Measurements from ENCODE around the gene FAM13A. TPM values are rescaled to one million over a fixed set of nuclear protein-coding genes. Genes with fewer than 3 reads are reported as not detected.

FAM13A gene
- total and polyA plus RNA-seq, 9 of the 15 experiments (the other 6 are each of a cell fraction or from before 2014, with no cell fraction given) = 11.3 to 23.3 (median 14.7) TPM

DNA sequence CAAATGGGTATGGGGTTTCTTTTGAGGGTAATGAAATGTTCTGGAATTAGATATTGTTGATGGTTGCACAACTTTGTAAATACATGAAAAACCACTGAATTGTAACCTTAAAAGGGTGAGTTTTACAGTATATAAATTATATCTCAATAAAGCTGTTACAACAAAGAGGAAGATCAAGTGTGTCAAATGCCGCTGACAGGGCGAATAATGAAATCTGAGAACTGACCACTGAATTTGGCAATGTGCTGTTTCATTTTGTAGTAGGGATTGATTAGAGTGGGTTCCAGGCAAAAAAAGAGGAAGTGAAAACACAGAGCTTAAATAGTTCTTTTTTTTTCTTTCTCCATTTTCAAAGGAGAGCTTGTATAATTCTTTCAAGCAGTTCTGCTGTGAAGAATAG, 198.2 kb downstream of the FAM13A start (continued):
- TF ChIP-seq NRF1 (conservative IDR thresholded peaks at IDR 0.05 in 1 of 2, IDR thresholded peaks at IDR 0.05 in 1 of 2) = no peak
- TF ChIP-seq HDAC2 (IDR thresholded peaks at IDR 0.05) = no peak
- TF ChIP-seq, protein P1, sequence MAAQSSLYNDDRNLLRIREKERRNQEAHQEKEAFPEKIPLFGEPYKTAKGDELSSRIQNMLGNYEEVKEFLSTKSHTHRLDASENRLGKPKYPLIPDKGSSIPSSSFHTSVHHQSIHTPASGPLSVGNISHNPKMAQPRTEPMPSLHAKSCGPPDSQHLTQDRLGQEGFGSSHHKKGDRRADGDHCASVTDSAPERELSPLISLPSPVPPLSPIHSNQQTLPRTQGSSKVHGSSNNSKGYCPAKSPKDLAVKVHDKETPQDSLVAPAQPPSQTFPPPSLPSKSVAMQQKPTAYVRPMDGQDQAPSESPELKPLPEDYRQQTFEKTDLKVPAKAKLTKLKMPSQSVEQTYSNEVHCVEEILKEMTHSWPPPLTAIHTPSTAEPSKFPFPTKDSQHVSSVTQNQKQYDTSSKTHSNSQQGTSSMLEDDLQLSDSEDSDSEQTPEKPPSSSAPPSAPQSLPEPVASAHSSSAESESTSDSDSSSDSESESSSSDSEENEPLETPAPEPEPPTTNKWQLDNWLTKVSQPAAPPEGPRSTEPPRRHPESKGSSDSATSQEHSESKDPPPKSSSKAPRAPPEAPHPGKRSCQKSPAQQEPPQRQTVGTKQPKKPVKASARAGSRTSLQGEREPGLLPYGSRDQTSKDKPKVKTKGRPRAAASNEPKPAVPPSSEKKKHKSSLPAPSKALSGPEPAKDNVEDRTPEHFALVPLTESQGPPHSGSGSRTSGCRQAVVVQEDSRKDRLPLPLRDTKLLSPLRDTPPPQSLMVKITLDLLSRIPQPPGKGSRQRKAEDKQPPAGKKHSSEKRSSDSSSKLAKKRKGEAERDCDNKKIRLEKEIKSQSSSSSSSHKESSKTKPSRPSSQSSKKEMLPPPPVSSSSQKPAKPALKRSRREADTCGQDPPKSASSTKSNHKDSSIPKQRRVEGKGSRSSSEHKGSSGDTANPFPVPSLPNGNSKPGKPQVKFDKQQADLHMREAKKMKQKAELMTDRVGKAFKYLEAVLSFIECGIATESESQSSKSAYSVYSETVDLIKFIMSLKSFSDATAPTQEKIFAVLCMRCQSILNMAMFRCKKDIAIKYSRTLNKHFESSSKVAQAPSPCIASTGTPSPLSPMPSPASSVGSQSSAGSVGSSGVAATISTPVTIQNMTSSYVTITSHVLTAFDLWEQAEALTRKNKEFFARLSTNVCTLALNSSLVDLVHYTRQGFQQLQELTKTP (IDR thresholded peaks at IDR 0.05; ENCODE audit: low read depth in 1 of 2, partially characterized antibody in 2 of 2) = no peak
- TF ChIP-seq, protein P2, sequence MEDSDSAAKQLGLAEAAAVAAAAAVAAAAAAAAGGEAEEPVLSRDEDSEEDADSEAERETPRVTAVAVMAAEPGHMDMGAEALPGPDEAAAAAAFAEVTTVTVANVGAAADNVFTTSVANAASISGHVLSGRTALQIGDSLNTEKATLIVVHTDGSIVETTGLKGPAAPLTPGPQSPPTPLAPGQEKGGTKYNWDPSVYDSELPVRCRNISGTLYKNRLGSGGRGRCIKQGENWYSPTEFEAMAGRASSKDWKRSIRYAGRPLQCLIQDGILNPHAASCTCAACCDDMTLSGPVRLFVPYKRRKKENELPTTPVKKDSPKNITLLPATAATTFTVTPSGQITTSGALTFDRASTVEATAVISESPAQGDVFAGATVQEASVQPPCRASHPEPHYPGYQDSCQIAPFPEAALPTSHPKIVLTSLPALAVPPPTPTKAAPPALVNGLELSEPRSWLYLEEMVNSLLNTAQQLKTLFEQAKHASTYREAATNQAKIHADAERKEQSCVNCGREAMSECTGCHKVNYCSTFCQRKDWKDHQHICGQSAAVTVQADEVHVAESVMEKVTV (CRISPR knock-in tag; IDR thresholded peaks at IDR 0.05) = no peak
- TF ChIP-seq NEUROD1 (IDR thresholded peaks at IDR 0.05; ENCODE audit: borderline replicate concordance, low read depth, low read length, partially characterized antibody) = no peak
- no peak for TF ChIP-seq ZNF146 (CRISPR knock-in tag; IDR thresholded peaks at IDR 0.05; ENCODE audit: unreplicated experiment)
- no peak for TF ChIP-seq CHD2 (IDR thresholded peaks at IDR 0.05; ENCODE audit: low read depth, low read length)
- TF ChIP-seq, protein P3, sequence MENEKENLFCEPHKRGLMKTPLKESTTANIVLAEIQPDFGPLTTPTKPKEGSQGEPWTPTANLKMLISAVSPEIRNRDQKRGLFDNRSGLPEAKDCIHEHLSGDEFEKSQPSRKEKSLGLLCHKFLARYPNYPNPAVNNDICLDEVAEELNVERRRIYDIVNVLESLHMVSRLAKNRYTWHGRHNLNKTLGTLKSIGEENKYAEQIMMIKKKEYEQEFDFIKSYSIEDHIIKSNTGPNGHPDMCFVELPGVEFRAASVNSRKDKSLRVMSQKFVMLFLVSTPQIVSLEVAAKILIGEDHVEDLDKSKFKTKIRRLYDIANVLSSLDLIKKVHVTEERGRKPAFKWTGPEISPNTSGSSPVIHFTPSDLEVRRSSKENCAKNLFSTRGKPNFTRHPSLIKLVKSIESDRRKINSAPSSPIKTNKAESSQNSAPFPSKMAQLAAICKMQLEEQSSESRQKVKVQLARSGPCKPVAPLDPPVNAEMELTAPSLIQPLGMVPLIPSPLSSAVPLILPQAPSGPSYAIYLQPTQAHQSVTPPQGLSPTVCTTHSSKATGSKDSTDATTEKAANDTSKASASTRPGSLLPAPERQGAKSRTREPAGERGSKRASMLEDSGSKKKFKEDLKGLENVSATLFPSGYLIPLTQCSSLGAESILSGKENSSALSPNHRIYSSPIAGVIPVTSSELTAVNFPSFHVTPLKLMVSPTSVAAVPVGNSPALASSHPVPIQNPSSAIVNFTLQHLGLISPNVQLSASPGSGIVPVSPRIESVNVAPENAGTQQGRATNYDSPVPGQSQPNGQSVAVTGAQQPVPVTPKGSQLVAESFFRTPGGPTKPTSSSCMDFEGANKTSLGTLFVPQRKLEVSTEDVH (IDR thresholded peaks at IDR 0.05; ENCODE audit: low read depth, partially characterized antibody) = no peak
- TF ChIP-seq CEBPB (tag; IDR thresholded peaks at IDR 0.05) = peak; percentile 78

Measured in K562 (cell line).